Stimulated activated CD4-positive, alpha-beta T cell treated with anti-CD3 and anti-CD28 coated beads, Interleukin-12 subunit alpha, Interleukin-12 subunit beta, amount 100 ng/mL, for 4 hours (primary cell): ENCODE results near the gene IGSF5.
"Not testable (repeated sequence)": the region's sequence is repeated elsewhere in the genome, so short reads cannot be mapped to it uniquely, and the experiment has no call there.

Experiments
- DNase-seq: peaks from one replicate; pipeline ENCODE4 v3.0.0-alpha.2; 2020

The IGSF5 gene

DNA sequence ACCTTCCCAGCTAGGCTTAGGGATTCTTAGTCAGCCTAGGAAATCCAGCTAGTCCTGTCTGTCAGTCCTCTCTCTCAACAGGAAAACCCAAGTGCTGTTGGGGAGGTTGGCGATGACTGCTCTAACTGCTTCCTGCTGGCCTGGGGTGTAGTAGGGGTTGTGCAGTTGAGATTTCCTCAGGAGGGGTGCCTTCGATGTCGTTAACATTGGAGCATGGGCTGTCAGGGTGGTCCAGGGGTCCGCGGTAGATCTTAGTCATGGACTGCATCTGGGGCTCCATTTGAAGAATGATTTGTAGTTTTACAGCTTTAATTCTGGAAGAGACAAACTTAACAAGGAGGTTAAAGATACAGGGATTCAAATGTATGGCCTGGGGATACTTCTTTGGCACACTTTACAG is 5.5 kb upstream of the IGSF5 start:
- not testable (repeated sequence) for DNase-seq

DNA sequence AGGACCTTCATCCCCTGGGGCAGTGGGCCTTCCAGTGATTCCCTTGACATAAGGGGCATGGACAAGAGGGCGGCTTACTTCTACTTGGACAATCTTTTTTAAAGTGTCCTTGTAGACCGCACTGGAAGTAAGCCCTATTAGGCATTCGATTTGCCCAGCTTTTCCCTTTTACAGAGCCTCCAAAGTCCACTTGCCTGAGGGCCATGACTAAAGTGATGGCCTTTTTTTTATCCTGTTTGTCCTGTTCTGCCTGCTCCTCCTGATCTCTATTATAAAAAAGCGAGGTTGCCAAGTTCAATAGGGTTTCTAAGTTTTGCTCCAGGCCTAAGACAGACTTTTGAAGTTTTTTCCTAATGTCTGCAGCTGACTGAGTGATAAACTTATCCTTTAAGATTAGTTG is 2.4 kb upstream of the IGSF5 start:
- DNase-seq: not testable (repeated sequence)

DNA sequence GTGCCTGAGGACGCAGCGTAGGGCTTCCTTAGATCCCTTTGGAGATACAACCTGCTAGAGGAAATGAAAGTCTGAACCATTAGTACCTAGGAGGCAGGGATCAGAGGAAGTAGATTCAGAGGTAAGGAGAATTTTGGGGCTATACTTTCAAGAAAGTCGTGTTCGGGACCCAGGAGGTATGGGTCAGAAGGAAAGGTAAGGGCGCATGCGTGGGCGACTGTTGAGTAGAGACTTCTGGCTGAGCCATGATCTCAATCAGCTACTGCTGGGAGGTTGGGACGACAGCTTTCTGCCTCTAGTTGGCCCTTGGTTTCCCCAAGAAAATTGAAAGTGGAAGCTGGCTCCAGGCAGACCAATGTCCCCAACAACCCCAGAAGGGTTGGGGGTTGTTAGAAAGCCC is 349 bp downstream of the IGSF5 start:
- DNase-seq: not testable (repeated sequence)

DNA sequence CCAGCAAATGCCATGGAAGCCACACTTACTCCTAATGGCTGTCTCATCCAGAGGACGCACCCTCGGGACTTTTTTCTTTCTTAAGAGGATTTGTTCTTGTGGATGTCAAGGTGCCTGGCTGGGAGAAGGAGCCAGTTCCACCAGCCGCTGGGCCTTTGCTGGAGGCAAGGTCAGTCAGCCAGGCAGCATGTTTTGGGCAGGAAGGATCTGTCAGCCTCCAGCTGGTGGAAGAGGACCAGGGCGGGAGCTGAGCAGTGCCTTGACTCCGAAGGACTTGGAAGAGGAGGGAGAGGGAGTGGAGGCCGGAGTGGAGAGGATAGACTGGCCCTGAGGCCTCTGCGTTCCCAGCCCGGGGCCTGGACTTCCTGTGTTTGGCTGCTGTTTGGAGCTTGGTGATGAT is 5.7 kb downstream of the IGSF5 start:
- no peak for DNase-seq

DNA sequence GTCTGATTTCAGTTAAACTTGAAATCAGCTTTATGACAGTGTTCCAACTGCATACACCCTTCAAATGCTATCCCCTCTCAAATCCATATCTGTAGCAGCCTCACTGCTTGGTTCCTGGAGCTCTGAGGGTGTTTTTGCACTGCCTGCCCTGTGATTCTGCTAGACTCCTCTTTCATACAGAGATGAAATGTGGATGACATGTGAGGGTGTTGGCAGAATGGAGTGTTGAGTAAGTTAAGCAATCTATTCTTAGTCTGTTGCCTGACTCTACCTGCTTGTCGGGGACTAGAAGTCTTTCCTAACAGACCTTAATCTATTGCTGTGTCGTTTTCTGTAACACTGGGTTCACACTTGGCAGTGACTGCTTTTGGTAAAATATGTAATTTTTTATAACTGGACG is 9.8 kb downstream of the IGSF5 start:
- no peak for DNase-seq

DNA sequence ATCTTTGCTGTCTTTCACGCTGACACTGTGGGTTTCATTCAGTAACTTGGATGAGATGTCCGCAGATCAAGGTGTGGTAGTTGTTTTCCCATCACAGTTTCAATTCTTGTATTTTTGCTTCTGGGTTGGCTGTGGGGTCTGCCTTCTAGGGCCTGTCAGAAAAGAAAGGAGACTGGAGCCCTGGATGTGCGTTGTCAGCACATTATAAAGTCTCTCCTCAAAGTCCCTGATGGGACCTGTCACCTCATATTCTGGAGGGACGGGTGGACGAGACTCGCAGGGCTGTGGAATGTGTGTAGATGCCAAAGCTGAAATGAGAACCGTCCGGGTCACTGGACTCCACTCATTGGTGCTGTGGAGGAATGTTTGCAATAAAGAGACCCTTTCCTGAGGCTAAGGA is 11.3 kb downstream of the IGSF5 start:
- DNase-seq: no peak

DNA sequence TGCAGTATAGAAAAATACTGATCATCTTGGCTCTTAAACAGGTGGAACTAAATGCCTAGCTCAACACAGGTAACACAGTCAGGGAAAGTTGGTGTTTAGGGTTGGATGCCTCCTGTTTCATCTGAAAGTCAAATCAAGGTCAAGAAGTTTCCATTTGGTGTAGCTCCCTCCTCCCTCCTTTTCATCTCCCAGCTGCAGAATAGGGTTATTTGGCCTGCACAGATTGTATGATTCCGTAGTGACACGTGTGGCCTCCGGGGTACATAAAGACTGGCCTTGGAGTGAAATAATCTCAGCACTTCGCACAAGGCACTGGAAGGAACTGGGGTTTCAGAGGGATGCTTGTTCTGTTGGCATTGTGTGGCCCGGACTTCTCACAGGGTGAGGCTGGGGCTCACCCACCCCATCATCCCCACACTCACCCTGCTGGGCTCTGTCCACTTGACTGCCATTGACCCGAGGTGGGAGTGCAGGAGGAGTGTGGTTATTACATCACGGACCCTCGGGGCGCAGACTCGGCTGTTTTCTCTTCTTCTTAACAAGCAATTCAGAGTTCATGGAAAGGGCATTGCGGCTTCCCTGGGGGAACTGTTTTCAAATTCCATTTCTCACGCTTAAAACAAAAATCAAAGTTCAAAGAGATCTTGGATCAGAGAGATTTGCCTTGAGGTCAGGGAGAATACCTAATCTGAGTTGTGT is 18.4 kb downstream of the IGSF5 start:
- DNase-seq: no peak

DNA sequence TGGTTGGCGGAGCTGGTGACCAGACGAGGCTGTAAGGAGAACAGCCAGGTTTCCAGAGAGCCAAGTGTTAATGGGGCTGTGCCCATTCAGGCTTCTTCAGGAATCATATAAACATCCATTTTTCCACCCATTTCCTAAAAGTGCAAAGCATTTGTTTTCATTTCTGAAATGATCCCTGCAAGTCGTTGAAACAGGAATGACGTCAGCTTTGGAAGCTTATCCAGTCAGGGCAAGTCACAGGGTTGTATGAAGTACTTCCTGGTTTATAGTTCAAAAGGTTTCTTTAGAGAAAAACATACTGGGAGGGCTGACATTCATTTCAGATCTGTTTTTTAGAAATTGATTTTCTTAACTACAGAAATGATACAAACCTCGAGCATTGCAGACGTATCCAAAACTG is 29.2 kb downstream of the IGSF5 start:
- no peak for DNase-seq

DNA sequence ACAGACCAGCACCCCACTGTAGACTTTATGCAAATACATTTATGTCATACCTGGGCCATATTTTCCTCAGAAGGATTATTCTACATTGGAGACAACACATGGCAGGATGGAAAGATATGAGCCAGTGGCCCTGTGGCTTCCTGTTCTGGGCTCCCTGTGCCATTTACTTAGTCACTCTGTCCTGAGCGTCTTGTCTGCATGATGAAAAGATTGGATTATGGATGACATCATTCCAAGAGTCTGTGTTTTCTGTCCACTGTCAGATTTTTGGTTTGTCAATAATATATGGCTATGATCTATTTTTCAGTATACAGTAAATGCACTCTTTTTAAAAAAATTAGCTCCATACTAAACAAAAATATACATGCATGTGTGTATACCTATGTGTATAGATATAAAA is 30.8 kb downstream of the IGSF5 start:
- no peak for DNase-seq

DNA sequence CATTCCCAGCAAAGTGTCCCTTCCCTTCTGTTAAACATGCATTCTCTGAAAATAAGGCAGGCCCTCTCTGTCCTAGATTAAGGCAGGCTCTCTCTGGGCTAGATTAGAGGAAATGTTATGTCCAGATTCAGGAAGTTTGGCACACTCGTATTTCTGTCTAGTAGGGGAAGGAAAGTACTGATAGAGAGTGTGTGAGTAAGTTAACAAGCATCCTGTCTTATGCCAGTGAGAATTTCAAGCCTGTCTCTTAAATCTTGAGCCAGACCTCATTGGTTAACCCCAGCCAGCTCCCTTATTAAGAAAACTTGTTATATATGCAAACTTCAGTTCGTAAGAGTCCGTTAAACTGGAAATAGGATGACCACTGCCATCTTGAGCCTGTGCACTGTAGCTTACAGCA is 31.6 kb downstream of the IGSF5 start:
- DNase-seq: no peak

DNA sequence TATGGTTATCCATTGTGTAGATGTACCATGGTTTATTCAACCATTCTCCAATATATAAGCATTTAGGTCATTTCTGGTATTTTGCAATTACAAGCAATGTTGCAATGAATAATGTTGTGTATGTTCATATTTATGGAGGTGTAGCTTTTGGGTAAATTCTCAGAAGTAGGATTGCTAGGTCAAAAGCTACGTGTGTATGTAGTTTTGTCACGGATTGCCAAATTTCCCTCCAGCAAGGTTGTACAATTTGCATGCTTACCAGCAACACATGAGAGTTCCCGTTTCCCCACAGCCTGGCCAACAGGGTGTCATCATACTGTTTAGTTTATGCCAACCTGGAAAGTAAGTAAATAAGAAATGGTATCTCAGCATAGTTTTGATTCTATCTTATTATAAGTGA is 36.3 kb downstream of the IGSF5 start:
- DNase-seq: no peak

DNA sequence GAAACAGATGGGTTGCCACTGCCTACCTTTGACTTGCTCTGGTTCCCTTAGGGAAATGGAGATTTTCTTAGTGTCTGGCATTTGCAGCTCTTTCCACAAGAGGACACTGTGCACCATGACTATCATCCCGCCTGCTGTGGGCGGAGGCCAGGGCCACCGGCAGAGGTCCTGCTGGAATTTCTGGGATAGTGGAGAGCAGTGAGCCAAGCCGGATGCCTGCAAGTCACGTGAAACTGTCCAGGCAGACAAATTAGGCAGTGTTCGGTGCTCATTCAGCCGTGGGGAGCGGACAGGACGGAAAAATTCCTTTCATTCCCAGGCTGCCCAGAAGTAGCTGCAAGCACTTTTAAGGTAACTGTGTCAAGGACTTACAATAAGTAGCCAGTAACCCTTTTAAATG is 43.4 kb downstream of the IGSF5 start:
- DNase-seq: no peak

DNA sequence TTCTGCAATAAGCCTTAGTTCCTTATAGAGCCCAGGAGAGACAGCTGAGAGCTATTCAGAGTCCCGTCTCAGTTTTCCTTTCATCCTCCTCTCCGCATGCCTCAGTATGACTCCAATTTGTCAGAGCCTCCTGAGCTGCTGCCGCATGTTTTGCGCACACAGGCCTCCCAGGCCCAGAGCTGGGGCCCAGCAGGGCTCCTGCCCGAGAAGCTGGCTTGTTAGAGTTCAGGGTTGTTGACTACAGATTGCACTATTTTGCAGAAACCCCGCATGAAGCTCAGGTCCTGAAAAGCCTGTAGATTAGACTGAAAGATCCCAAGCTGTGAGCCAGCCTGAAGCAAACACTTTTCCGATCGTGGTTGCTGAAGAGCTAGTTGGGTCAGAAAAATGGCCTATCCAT is 51.5 kb downstream of the IGSF5 start:
- no peak for DNase-seq

DNA sequence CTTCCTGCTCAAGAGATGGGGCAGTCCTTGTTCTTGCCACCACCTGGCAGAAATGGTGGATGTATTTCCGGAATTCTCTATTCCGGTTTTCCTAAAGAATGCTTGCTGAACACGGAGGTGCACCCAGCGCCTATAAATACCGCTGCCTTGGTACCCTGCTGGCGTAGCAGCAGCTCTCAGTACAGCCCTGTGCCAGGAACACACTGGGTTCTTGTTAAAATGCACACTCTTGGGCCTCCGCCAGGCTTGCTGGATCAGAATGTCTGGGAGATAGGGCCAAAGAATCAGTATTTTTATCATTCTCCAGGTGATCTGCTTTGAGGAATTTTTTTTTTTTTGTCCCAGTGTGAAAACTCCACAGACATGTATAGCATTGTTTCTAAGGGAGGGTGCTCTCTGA is 54.2 kb downstream of the IGSF5 start:
- no peak for DNase-seq

DNA sequence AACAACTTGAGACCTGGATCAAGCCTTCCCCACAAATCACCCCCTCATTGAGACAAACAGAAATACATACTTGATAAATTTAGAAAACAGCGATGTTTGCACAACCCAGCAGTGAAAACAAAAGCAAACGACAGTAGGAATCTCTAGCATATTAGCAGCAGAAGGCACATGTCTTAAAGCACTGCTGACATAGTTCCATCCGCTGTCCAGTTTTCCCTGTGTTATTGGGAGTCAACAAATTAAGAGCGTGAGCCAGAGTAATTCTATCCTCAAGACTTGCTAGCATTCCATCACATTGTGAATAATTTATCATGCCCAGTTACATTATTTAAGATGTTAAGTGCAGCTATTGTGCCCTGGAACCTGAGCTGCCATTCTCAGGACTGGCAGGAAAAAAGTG is 55.3 kb downstream of the IGSF5 start:
- no peak for DNase-seq

DNA sequence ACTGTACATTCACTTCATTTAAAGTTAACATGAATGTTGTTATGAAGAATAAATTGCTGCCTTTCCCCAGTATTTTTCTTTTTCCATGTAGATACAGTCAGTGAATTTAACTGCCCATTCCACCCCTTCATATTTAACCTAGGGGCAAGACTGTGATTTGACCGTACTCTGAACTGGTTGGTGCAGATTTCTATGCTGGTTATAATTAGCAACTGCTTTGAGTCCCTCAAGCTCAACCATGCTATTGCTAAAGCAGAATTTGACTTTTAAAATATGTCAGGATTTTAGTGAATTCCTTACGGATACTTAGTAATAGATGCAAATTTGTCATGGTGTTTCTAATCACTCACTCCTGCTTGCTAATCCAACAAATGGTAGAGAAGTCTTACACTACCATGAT is 57.2 kb downstream of the IGSF5 start:
- no peak for DNase-seq

DNA sequence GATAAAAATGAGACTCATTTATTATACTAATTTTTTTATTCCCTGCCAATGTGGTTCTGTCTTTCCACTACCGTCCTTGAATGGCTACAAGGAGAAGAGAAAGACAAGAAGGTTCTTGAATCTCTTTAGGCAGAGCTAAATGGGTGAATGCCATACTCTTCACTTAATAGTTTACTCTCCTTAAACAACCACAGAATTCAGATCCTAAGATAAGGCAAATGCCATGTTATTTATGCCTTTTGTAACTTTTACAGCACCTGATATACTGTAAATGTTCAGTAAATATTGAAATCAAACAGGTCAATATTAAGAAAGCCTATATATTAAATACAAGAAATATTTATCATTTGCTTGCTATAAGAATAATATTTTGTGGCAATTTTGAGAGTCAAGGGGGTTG is 58.4 kb downstream of the IGSF5 start:
- DNase-seq: no peak

DNA sequence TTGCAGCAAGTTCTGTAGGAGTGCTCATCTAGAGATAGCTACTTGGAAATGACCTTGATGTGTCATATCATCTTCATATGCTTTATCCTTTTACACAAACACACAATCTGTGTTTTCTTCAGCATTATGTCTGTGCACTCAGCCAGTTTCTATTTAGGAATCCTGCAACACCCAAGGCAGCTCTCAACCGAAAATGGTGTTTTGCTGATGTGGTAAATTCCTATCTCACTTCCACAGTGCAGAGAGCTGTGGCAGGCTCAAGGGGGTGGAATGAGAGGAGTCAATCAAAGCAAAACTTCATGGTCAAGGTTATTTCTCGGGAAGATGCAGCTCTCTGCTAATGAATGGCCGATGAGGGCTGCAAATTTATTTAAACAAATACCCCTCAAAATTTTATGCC is 59.3 kb downstream of the IGSF5 start:
- no peak for DNase-seq

DNA sequence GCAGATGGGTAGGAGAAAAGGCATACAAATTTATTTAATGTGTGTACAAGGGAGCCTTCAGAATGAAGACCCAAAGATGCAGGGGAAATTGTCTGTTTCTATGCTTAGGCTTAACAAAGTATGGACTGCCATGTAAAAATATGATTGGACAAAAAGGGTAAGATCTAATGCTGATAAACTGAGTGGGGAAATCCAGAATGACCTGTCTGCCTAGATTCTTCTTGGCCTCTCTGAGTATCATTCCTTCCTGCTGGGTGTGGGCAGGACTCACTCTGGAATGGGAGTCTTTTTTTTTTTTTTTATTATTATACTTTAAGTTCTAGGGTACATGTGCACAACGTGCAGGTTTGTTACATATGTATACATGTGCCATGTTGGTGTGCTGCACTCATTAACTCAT is 61.0 kb downstream of the IGSF5 start:
- no peak for DNase-seq

DNA sequence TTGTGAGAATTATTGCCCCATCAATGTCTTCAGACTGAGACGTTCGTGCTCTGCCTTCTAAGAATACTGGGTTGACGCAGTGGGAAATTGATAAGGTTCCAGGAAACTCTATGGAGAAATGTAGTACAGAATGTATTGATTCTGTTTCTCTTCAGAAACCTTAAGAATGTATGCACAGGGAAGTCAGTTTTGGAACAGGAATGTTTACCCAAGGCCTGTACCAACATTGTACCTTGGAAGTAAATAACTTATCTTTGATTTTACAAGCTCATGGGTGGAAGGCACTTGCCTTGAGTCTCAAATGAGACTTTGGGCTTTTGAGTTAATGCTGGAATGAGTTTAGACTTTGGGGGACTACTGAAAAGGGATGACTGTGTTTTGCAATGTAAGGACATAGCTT is 62.8 kb downstream of the IGSF5 start:
- no peak for DNase-seq

DNA sequence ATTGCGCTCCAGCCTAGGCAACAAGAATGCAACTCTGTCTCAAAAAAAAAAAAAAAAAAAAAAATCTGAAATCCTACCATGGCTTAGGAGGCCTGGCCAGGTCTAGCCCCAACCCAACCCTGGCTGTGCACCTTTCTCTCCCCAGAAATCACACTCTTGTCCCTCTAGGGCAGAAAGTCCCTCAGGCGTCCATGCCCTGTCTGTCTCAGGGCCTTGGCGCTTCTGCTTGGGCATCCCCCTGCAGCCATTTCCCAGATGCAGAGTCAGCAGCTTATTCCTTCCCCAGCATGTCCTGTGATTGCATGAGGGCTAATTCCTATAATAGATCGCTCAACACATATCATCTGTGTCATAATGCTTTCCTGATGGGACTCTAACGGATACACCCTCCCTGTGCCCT is 65.0 kb downstream of the IGSF5 start:
- DNase-seq: no peak

DNA sequence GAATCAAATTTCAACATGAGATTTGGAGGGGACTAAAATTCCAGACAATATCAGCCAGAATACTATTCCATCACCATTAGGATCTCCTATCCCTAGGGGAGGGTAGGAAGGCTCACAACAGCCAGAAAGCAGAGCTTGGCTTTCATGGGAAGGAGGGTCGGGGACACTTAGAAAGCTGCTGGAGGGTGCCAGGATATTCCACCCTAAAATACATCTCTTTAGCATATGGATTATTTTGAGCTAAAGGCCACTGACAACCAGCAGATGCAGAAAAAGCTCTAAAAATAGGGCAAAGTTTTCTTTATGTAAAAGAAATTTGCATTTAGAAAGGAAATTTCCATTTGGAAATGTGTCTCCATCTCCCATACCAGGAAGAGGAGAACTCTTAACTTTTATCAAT is 68.0 kb downstream of the IGSF5 start:
- no peak for DNase-seq

DNA sequence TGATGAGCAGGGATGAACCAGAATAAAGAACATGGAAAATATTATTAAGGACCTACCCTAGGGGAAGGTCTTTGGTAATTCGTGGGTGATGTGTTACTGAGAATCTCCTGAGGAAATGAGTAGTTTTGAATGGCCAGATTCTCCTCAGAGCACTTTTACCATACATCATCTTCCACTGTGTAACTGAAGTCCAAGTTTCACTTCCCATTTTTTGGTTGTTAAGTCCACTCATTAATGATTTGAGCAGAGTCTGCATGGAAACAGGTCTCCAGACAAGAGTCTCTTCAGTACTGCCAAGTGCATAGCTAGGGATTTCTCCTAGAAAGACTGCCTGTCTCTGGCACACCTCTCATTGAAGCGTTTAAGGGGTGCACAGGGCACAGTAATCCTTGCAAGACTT is 73.6 kb downstream of the IGSF5 start:
- DNase-seq: no peak

DNA sequence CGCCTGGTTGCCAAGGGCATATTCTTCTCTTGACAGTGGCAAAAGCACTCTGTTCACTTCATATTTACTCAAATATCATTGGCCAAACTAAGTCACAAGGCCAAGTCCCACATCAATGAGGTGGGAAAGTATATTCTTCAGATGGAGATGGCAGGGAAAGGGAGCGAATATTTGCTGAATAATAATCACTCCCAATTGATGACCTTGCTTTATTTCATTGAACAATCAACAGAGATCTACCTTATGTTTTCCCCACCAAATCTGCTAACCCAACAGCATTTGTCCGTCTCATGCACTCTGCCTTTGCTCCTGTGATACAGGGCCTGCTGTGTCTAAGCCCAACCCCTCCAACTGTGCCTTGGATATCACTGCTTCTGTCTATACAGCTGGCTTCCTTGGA is 77.1 kb downstream of the IGSF5 start:
- DNase-seq: no peak

DNA sequence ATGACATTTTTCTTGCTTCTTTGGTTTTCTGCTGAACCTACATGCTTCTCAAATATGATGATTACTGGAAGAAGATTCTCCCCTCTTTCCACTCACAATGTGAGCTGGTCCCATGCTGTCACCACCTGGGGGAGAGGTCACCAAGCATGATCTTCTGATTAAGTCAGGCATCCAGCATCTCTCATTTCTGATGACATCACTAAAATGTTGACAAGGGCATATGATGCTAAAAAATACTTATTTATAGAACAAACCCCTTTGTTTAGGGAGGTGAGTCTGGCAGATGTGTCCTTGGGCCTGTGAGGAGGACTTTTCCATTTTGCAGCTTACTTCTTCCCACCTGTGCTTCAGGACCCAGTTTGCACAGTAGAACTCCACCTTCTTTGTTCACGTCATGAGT is 80.3 kb downstream of the IGSF5 start:
- no peak for DNase-seq

DNA sequence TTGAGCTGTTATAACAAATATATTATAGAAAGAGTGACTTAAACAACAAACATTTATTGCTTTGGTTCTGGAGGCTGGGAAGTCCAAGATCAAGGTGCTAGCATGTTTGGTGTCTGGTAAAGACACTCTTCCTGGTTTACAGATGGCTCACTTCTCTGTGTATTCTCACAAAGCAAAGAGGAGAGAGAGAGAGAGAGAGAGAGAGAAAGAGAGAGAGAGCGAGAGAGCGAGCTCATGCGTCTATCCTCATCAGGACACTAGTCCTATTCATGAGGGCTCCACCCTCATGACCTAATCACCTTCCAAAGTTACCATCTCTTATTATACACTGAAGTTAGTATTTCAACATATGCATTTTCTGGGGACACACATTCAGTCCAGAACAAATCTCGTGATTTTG is 89.6 kb downstream of the IGSF5 start:
- no peak for DNase-seq
